HG02973 (cell line): Measurements from ENCODE around the gene SLC15A2.
"Not testable (repeated sequence)": the region's sequence is repeated elsewhere in the genome, so short reads cannot be mapped to it uniquely, and the experiment has no call there.

ENCODE experiments used
- ATAC-seq: cut with Tn5 transposase; IDR thresholded peaks from one replicate; pipeline ENCODE4 v1.9.1; 2021; ENCODE audit warnings: moderate library complexity; ENCODE audit not compliant: unreplicated experiment

The SLC15A2 gene

DNA sequence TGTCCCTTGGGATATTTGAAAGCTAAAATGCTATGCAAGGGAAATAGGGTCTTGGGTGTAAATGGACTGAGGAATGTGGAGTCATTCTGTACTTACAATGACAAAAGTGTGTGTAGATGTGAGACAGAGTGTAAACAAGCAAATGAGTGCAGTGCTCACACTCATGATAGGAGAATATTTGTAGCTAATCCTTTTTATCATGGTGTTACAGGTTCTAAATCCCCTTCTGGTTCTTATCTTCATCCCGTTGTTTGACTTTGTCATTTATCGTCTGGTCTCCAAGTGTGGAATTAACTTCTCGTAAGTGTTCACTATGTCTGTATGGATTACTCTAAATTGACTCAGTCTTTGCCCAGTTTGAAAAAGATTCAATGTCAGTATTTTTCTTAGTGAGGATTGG is 30.5 kb downstream of the SLC15A2 start:
- ATAC-seq, result no peak

DNA sequence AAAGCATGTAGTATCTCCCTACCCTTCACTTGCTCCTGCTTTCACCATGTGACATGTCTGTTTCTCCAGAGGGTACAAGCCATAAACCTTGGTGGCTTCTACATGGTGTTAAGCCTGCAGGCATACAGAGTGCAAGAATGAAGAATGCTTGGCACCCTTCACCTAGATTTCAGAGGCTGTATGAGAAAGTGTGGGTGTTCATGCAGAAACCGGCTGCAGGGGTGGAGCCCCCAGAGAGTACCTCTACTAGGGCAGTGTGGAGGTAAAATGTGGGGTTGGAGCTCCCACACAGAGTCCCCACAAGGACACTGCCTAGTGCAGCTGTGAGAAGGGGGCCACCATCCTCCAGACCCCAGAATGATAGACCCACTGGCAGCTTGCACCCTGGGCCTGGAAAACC is 32.2 kb downstream of the SLC15A2 start:
- no peak for ATAC-seq

DNA sequence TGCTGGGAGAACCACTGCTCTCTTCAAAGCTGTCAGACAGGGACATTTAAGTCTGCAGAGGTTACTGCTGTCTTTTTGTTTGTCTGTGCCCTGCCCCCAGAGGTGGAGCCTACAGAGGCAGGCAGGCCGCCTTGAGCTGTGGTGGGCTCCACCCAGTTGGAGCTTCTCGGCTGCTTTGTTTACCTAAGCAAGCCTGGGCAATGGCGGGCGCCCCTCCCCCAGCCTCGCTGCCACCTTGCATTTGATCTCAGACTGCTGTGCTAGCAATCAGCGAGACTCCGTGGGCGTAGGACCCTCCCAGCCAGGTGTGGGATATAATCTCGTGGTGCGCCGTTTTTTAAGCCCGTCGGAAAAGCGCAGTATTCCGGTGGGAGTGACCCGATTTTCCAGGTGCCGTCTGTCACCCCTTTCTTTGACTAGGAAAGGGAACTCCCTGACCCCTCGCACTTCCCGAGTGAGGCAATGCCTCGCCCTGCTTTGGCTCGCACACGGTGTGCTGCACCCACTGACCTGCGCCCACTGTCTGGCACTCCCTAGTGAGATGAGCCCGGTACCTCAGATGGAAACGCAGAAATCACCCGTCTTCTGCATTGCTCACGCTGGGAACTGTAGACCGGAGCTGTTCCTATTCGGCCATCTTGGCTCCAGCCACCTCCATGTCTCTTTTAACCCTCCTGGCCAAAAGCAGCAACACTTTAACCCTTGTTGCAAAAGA is 44.1 kb downstream of the SLC15A2 start:
- not testable (repeated sequence) for ATAC-seq

DNA sequence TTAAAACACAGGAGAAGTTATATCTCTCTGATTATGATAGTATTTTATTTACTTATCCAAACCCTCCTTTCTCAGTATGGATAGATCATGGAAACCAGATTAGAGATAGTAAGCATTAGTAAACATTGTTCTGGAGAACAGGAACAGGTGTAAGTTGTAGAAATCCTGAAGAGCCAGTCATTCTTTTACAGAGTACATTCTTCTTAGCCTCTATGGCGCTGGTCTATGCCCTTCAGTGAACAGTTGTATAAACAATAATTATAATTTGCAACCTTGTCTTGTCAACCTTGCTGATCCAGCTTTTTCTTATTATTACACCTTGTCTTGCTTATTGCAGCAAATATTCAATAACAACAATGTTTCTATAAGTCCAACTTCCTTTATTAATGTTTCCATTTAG is 47.4 kb downstream of the SLC15A2 start:
- no peak for ATAC-seq

DNA sequence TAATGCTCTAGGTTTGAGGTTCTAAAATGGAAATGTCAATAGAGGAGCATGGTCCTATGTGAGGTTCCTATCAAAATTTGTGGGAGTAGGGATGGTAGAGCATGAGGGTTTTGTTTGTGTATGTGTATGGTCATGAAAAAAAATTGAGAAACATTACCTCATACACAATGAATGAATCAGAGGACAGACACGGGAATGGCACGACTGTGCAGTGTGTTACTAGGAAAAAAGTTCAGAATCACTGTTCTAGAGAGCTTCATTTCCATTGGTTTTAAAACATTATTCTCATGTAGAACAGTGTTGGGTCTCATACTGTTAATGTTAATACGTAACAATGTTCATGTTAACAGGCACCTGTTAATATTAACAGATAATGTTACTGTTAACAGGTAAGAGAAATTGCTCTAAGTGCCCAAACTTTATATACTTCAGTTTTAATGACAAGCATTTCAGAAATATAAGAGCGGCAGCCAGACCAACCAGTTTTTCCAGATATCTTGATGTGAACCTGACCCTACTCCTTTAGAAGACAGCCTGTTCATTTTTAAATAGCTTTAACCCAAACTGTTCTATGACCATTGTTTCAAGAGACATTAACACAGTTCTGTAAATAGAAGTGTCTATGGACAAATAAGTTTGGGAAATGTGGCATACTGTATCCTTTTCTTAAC is 48.0 kb downstream of the SLC15A2 start:
- no peak for ATAC-seq

DNA sequence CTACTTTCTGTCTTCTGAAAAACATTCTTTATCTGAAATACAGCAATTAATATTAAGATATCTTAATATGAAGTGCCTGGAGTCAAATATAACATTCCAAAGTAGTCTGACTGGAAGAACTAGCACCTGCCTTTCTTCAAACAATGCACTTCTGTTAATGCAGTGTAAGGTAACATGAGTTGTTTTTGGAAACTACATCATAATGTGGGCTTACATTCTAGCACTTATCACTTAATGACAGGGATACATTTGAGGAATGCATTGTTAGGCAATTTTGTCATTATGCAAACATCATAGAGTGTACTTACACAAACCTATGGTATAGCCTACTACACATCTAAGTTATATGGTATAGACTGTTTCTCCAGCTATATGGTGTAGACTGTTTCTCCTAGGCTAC is 49.2 kb downstream of the SLC15A2 start:
- ATAC-seq, result no peak

DNA sequence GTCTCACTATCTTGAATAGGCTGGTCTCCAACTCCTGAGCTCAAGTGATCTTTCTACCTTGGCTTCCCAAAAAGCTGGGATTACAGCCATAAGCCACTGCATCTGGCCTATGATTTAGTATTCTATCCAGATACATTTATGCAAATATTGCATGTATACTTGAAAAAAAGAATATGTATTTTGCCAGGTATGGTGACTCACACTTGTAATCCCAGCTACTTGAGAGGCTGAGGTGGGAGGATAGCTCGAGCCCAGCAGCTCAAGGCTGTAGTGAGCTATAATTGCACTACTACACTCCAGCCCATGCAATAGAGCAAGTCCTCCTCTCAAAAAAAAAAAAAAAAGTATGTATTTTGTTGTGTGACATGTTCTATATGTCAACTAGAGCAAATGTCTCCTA is 54.4 kb downstream of the SLC15A2 start:
- ATAC-seq, result no peak

DNA sequence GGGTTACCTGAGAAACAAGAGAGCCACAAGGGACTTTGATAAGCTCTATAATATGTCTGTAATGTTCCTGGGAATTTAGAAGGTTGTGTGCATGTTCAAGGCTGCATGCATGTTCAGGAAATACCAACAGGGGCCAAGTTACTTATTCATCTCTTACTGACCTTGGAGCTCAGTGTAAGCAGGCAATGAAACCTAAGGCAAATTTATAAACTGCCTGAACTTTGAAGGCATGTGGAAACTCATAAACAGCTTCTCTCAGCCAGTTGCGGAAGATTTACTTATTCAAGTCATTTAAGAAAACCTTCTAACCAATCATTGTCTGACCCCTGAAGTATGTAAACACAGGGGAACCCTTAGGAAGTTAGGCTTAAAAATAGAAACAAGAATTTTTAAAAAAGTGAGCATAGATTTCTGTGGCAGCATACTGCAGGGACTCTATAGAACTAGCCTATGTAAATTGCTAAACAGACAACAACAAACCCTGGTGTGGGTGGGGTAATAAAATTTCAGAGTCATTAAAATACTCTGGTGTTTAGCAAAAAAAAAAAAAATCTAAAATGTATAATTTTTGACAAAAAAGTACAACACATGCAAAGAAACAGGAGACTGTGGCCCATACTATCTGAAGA is 57.2 kb downstream of the SLC15A2 start:
- no peak for ATAC-seq

DNA sequence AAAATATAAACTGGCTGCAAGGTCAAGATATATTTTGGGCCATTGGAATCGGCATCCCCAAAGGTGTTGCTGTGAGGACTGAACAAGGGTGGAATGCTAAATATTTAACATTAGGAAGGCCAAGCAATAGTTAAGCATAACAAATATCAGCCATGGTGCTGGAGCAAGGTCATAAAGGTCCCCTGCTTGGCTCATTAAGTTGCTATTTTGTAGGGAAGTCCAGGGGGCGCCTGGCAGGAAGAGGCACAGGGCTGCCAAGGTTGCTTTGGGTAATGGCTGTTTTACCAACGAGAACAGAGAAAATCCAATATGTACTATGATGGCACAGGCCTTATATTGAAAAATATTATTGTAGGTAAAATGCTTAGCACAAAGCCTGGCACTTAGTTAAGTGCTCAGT is 62.2 kb downstream of the SLC15A2 start:
- no peak for ATAC-seq

DNA sequence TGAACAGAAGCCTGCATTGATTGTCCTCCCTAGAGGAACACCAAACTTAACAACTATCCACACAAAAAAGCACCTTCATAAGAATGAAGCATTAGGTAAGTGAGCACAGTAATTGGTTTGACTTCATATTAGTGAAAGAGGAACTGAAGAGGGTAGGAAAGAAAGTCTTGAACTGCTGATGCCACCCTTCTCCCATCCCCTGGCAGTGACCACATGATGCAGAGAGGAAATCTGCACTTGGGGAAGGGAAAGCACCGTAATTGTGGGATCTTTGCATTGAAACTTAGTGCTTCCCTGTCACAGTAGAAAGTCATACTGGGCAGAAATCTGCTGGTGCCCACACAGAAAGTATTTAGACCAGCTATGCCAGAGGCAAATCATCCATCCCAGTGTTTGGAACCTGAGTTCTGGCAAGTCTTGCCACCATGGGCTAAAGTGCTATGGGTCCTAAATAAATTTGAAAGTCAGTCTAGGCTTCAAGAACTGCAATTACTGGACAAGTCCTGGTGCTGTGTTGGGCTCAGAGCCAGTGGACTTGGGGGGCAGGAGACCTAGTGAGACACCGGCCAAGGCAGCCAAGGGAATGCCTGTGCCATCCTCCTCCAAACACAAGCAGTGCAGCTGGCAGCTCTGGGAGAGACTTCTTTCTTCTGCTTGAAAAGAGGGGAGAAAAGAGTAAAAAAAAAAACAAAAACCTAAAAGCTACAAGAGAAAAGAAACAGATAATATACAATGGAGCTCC is 63.6 kb downstream of the SLC15A2 start:
- no peak for ATAC-seq

DNA sequence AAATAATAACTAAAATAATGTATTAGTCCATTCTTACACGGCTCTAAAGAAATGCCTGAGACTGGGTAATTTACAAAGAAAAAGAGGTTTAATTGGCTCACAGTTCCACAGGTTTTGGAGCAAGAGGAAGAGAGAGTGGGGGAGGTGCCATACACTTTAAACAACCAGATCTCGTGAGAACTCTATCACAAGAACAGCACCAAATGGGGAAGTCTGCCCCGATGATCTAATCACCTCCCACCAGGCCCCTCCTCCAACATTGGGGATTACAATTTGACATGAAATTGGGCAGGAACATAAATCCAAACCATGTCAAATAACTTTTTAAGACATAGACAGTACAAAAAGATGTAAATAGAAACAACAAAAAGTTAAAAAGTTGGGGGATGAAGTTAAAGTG is 64.6 kb downstream of the SLC15A2 start:
- no peak for ATAC-seq

DNA sequence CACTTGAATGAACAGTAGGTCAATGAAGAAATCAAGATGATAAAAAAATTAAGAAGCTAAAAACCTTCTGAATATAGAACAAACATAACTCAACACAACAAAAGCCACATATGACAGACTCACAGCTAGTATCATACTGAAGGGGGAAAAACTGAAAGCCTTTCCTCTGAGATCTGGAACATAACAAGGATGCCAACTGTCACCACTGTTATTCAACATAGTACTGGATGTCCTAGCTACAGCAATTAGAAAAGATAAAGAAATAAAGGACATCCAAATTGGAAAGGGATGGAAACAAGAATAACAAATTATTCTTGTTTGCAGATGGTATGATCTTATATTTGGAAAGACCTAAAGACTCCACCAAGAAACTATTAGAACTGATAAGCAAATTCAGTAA is 67.1 kb downstream of the SLC15A2 start:
- ATAC-seq, result no peak

DNA sequence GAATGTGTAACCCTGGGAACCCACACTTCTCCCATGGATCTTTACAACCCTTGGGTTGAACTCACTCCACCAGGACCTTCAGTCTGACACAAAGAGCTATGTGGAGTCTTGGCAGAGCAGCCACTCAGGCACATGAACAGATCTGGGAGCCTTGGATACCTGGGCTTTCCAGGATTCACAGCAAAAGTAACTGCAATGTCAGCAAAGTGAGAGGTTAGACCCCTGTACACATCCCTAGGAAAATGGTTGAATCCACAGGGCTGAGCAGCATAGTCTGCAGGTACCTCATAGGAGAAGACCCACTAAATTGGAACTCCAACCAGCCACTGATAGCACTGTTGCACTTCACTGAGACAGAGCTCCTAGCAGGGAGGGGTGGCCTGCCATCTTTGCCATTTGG is 68.2 kb downstream of the SLC15A2 start:
- no peak for ATAC-seq

DNA sequence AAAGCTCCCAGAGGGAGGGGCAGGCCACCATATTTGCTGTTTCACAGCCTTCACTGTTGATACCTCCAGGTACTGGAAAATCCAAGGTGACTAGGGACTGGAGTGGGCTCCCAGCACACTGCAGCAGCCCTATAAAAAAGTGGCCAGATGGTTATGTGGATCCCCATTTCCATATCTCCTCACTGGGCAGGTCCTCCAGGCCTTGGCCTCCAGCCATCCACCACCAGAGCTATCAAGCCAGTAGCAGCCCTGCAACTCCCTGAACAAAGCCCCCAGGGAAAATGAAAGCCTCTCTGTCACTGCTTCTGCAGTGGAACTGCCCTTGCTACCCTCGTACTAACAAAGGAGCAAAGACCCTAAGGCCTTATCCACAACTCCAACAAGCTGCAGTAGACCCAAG is 69.4 kb downstream of the SLC15A2 start:
- ATAC-seq, result no peak

DNA sequence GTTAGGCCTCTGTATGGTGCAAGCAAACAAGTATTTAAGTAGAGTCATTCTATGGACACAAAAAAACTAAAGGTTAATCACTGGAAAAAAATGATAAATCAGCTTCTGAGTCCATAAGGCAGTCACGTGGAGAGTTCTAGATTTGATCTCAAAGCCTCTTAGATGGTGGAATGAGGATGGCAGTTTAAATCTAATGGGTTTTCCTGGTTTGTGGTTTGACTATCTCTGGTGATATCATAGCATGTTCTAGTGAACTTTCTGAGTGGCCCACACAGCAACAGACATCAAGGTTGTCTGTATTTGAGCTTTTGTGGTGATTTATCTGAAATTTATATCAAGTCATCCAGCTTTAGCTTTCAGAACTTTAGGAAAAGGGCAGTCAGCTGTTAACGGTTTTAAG is 75.4 kb downstream of the SLC15A2 start:
- ATAC-seq, result no peak

DNA sequence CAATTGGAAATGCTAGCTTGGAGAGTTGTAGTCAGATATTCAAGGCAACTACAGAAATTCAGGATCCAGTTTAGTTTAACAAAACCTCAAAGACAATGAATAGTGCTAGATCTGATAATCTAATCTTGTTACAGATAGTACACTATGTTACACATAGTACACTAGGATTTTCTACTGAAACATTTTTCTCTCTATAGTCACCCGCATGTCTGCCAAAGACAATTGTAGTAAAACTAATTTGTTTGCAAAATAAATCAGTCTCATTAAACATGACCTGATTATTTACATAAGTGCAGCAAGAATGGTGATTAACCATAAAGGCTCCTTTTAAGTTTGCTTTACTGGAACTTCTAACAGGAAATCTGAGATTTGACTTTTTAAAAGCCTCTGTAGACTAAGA is 75.8 kb downstream of the SLC15A2 start:
- ATAC-seq, result no peak

DNA sequence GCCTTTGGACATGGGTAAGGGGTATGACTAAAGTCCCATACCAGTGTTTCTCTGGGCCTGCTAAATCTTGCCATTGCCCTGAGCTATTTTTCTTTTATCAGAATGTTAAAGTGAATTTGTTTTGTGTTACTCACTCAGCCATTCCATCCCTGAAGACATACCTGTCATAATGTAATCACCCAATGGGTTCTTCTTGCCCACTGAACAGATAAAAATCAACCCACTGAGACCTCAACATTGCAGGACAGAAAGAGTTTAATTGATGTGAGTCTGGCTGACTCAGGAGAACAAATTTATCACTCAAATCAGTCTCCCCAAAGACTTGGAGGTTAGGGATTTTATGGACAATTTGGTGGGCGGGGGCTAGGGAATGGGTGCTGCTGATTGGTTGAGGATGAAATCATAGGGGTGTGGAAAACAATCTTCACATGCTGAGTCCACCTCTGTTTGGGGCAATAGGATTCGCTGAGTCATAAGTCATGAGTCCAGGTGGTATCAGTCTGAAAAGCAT is 80.5 kb downstream of the SLC15A2 start:
- ATAC-seq, result no peak

DNA sequence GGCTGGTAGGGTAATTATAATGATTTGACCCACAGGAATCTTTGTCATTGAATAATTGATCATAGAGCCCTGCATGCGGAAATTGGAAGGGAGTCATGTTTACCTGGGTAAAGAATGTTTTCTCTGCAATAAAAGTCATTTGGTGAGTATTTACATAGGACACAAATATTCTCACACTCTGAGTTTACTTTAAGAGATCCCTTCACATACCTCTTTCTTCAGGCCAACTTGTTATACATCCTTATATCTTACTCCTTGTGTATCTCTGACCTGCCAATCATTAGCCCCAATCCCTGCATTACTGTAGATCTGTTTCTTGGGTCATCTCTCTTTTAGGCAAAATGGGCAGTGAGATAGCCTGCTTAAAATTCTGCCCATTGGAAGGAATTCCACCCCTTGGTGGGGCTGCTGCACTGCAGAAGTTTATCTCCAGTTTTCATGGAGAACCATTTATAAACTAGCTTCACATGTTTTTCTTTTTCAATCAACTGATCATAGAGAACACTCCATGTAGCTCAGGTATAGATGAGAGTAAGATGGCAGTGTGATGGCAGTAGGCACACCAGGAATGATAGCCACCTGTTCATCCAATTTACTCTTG is 81.6 kb downstream of the SLC15A2 start:
- no peak for ATAC-seq

DNA sequence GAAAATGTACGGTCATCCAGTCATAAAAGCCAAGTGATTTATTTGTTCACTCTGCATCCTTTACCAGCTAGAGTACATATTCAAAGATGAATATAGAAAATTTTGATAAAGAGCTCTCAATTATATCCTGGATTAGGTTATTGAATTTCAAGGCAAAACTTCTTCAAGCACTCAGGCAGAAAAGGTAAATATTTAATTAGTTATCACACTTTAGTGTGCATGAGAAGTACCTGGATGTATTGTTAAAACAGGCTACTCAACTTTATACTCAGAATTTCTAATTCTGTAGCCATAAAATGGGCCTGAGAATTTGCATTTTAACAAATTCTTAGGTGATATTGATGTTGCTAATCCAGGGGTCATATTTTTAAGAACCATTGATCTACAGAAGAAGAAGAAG is 82.5 kb downstream of the SLC15A2 start:
- no peak for ATAC-seq

DNA sequence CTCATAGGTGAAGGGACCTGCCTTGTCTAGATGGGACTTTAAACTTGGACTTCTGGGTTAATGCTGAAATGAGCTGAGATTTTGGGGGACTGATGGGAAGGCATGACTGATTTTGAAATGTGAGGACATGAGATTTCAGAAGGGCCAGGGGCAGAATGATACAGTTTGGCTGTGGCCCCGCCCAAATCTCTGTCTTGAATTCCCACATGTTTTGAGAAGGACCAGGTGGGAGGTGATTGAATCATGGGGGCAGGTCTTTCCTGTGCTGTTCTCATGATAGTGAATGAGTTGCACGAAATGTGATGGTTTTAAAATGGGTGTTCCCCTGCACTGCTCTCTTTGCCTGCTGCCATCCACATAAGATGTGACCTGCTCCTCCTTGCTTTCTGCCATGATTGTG is 85.0 kb downstream of the SLC15A2 start:
- no peak for ATAC-seq
